Naive thymus-derived CD8-positive, alpha-beta T cell (primary cell): ENCODE data around the gene CCDC85C. TPM values are rescaled to one million over a fixed set of nuclear protein-coding genes. Genes with fewer than 3 reads are reported as not detected.

Experiments
- ATAC-seq, 2 donors: fragments of 150-1000 bp; cut with Tn5 transposase in 1 of 2; sonication (Bioruptor Pico), chemical (Tn5 transposase) in 1 of 2; 1 replicate in 1 of 2; 2 replicates in 1 of 2; pipeline ENCODE4 v1.10.0; 2021; ENCODE audit warnings: mild to moderate bottlenecking in 2 of 2, moderate library complexity in 2 of 2
- POLR2A ChIA-PET: fragments of 350-600 bp; sonication (Branson Sonifier 250); formaldehyde crosslinking; loops from one replicate; lab custom pipeline; 2021; ENCODE audit warnings: antibody characterized with exemption; lab: Charles Lee
- DNase-seq, 10 donors: peaks; one replicate each; pipeline versions ENCODE4 v3.0.0 to v3.0.0-alpha.2; 2020 to 2022
- H3K27ac Mint-ChIP-seq, 10 donors: one replicate each; pipeline ENCODE4 v1.8.0; 2020 to 2022; ENCODE audit warnings: mild to moderate bottlenecking in 10 of 10, mixed read lengths in 10 of 10, moderate library complexity in 4 of 10, inconsistent platforms in 1 of 10
- H3K27me3 Mint-ChIP-seq, 5 donors: one replicate each; pipeline ENCODE4 v1.8.0; 2021 to 2022; ENCODE audit warnings: mixed read lengths in 5 of 5
- H3K36me3 Mint-ChIP-seq, 3 donors: one replicate each; pipeline ENCODE4 v1.8.0; 2020 to 2022; ENCODE audit warnings: mixed read lengths in 3 of 3, mild to moderate bottlenecking in 2 of 3, inconsistent platforms in 1 of 3
- H3K4me1 Mint-ChIP-seq, 4 donors: one replicate each; pipeline ENCODE4 v1.8.0; 2021 to 2022; ENCODE audit warnings: mixed read lengths in 4 of 4
- H3K4me3 Mint-ChIP-seq, 10 donors: one replicate each; pipeline ENCODE4 v1.8.0; 2020 to 2022; ENCODE audit warnings: mild to moderate bottlenecking in 10 of 10, mixed read lengths in 10 of 10, moderate library complexity in 6 of 10, inconsistent platforms in 1 of 10
- H3K9me3 Mint-ChIP-seq, 9 donors: one replicate each; pipeline ENCODE4 v1.8.0; 2020 to 2022; ENCODE audit warnings: mixed read lengths in 9 of 9, mild to moderate bottlenecking in 3 of 9, inconsistent platforms in 1 of 9, moderate library complexity in 1 of 9
- polyA plus RNA-seq, 3 donors: library from polyadenylated mRNA; unstranded; fragments of 300-500 nt; fragmentation: Illumina TruSeq; gene quantifications; one replicate each; pipeline ENCODE4 v1.2.3, GENCODE V29; 2021
- total RNA-seq, 8 experiments: library from RNA in 2 of 8; stranded (reverse) in 2 of 8; gene quantifications; one replicate each; pipeline ENCODE4 v1.2.3 and lab custom pipeline; 2021 to 2026

CCDC85C gene
- total and polyA plus RNA-seq, 5 experiments from 2014 or later, result 0.67 to 10.1 (median 1.4) TPM

DNA sequence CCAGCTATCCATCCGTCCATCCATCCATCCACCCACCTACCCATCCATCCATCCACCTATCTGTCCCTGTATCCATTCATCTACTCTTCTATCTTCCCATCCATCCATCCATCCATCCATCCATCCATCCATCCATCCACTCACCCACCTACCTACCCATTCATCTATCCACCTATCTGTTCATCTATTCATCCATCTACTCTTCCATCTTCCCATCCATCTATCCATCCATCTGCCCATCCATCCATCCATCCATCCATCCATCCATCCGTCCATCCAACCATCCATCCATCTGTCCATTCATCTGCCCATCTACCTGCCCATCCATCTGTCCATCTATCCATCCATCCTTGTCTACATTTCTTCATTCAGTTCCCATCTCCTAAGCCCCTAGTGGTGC lies 23.1 kb upstream of the CCDC85C start:
- Mint-ChIP-seq H3K36me3 (no peaks in the 10 kb centered on the region), H3K4me3 (no peak overlapping the region), H3K27ac (peak overlapping the region in 1 of 10 donors; percentile 16), H3K9me3 (no peaks in the 10 kb centered on the region), H3K4me1 (peaks cover 0 to 5% (median 2%) of the 10 kb centered on the region in 4 donors), H3K27me3 (peaks cover 24 to 52% (median 30%) of the 10 kb centered on the region in 5 donors)
- DNase-seq (no peak), ATAC-seq (no peak)
- POLR2A ChIA-PET, result no interaction called here

DNA sequence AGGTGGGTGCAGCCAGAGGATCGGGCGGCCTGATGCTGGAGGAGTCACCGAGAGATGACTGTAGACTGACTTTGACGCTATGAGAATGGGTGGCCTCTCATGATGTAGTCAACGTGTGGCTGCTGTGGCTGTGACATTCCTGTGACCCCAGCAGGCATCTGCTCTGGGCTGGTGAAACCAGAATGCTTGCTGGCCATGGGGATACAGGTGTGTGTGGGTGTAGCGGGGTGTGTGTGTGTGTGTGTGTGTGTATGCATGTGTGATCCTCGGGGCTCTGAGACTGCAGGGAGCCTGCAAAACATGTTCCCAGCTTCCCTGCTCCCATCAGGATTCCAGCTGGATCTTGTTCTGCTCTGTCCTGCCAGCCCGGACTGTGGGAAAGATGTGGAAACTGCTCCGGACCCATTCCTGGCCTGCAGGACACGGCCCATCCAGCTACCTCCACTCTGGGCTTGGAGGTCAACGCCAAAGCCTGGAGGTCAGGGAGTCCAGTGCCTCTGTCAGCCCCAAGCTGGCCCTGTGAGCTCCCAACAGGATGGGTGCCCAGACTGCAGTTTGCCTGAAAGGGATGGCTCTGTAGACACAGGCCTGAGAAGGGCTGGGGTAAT lies 22.1 kb upstream of the CCDC85C start:
- H3K27me3 Mint-ChIP-seq, result peaks cover 25 to 56% (median 32%) of the 10 kb centered on the region in 5 donors
- H3K36me3 Mint-ChIP-seq, result no peaks in the 10 kb centered on the region
- DNase-seq (no peak), ATAC-seq (no peak)
- POLR2A ChIA-PET, result no interaction called here
- no peak overlapping the region for H3K4me3 Mint-ChIP-seq
- no peak overlapping the region for H3K27ac Mint-ChIP-seq
- no peaks in the 10 kb centered on the region for H3K9me3 Mint-ChIP-seq
- H3K4me1 Mint-ChIP-seq, result peaks cover 0 to 5% (median 2%) of the 10 kb centered on the region in 4 donors

DNA sequence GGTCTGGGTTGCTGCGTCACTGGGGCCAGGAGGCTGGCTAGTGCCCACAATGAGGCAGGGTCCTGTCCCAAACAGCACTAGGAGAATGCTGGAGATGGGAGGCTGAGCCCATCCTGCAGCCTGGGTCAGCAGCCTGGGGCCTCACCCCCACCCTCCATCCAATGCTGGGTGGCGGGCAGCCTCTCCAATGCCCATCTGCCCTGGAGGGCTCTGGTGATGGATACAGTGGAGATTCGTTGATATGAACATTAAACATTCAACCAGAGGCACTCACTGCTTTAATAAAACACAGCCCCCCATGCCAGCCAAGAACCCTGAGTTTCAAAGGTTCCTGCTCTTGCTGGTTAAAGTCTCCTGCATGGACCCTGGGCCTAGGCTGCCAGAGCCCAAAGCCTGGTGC lies 21.5 kb upstream of the CCDC85C start:
- Mint-ChIP-seq H3K36me3 (no peaks in the 10 kb centered on the region), H3K27ac (no peak overlapping the region), H3K4me3 (no peak overlapping the region), H3K27me3 (peaks cover 23 to 62% (median 32%) of the 10 kb centered on the region in 5 donors), H3K9me3 (no peaks in the 10 kb centered on the region), H3K4me1 (peaks cover 2 to 5% (median 2%) of the 10 kb centered on the region in 4 donors)
- POLR2A ChIA-PET, result no interaction called here
- ATAC-seq (no peak), DNase-seq (no peak)

DNA sequence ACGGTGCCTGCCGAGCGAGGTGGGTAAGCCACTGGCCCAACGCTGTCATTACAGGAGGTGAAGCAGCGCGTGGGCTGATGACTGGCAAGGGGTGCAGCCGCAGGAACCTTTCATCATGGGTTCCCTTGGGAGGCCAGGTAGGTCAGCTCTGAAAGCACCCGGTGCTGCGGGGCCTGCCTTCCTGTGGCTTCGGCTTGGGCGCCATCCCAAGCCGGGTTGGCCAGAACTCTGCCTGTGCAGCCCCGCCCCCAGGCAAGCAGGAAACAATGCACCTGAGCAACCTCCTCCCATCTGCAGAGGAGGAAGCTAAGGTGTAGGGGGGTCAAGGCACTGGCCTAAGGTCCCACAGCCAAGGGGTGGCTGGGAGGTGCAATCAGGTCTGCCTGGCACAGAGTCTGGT lies 21.0 kb upstream of the CCDC85C start:
- no peaks in the 10 kb centered on the region for H3K36me3 Mint-ChIP-seq
- no peak overlapping the region for H3K27ac Mint-ChIP-seq
- ATAC-seq, result no peak
- H3K4me1 Mint-ChIP-seq, result peaks cover 2 to 5% (median 2%) of the 10 kb centered on the region in 4 donors
- H3K27me3 Mint-ChIP-seq, result peaks cover 23 to 65% (median 32%) of the 10 kb centered on the region in 5 donors
- DNase-seq, result no peak
- H3K4me3 Mint-ChIP-seq, result no peak overlapping the region
- POLR2A ChIA-PET, result no interaction called here
- H3K9me3 Mint-ChIP-seq, result no peaks in the 10 kb centered on the region

DNA sequence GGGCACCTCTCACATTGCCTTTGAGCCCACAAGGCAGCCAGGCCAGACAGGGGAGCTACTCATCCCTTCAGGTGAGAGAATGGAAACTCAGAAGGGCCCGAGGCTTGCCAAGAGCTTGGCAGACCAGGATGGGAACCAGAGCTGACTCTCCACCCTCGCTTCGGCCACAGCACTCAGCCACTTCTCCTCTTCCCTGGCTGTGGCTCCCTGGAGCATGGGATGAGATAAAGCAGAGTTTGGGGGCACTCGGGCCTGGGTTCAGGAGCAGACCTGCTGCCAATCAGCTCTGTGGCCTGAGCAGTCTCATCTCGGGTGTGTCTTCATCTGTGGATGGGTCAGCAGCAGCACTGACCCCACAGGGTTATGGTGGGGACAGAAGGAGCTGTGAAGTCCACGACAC lies 20.0 kb upstream of the CCDC85C start:
- no peaks in the 10 kb centered on the region for H3K36me3 Mint-ChIP-seq
- DNase-seq (no peak), ATAC-seq (no peak)
- no peak overlapping the region for H3K4me3 Mint-ChIP-seq
- POLR2A ChIA-PET, result no interaction called here
- H3K4me1 Mint-ChIP-seq, result peaks cover 1 to 4% (median 2%) of the 10 kb centered on the region in 4 donors
- H3K9me3 Mint-ChIP-seq, result no peaks in the 10 kb centered on the region
- H3K27me3 Mint-ChIP-seq, result peaks cover 22 to 71% (median 31%) of the 10 kb centered on the region in 5 donors
- H3K27ac Mint-ChIP-seq, result no peak overlapping the region

DNA sequence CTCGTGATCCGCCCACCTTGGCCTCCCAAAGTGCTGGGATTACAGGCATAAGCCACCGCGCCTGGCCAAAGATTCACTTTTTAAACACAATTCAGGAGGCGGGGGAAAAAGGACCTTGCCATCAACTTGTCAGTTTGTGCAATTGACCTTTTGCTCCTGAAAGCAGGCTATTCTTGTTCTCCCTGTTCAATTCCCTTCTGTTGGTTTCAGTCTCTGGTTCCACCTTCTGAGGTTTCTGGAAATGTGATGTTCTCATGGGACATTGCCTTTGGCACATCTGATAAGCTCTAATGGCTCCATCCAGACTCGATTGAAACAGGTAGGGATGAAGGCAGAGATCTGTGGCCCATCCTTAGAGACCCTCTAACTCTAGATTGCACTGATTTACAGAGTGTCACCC lies 17.9 kb upstream of the CCDC85C start:
- ATAC-seq (no peak), DNase-seq (no peak)
- peaks cover 22 to 71% (median 28%) of the 10 kb centered on the region in 5 donors for H3K27me3 Mint-ChIP-seq
- H3K4me3 Mint-ChIP-seq, result no peak overlapping the region
- H3K27ac Mint-ChIP-seq, result no peak overlapping the region
- no peaks in the 10 kb centered on the region for H3K9me3 Mint-ChIP-seq
- H3K36me3 Mint-ChIP-seq, result no peaks in the 10 kb centered on the region
- POLR2A ChIA-PET, result no interaction called here
- H3K4me1 Mint-ChIP-seq, result peaks cover 0 to 2% (median 0%) of the 10 kb centered on the region in 4 donors

DNA sequence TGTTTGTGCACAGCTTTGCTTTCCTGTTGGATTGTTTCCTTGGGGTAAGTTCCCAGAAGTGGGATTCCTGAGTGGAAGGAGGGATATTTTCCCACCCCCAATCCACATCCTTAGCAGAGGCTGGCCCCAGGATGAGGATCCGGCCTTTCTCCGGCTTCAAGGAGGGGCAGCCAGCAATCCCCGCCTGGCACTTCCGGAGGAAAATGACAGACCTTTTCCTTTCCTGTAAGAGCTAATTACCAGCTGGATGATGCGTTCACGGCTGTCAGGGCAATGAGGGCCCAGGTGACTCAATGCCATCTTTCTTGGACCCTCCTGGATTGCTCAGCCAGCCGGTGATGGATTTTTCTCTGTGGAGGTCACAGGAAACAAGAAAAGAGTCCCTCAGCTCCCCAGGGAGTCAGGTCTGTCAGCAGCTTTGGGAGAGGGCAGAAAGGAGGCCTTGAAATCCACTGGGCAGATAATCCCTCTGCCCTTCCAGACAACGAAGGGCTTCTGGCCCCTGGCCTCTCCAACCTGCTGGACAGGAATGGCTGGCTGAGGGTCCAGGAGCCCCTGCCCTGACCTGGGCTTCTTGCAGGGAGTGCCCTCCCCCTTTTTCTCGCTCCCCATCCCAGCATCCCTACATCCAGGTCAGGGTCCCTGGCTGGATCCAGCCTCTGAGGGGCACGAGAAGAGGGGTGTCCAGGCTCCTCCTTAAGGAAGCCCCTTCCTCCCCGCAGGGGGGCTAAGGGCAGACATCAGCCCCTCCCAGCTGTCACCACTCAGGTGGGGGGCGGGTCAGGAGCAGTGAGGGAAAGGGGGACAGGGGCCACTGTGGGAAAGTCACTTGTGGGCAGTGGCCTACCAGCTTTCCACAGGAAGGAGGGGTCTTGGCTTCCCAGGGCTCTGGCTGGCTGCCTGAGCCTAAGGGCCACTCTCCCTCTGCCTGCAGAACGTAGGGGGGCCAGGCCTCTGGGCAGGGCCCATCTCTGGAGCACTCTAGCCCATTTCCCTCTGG lies 16.1 kb upstream of the CCDC85C start:
- Mint-ChIP-seq H3K27me3 (peaks cover 19 to 66% (median 27%) of the 10 kb centered on the region in 5 donors), H3K4me1 (peaks cover 0 to 2% (median under 1%) of the 10 kb centered on the region in 4 donors), H3K4me3 (no peak overlapping the region), H3K9me3 (no peaks in the 10 kb centered on the region), H3K36me3 (no peaks in the 10 kb centered on the region), H3K27ac (no peak overlapping the region)
- DNase-seq (no peak), ATAC-seq (no peak)
- POLR2A ChIA-PET, result no interaction called here

DNA sequence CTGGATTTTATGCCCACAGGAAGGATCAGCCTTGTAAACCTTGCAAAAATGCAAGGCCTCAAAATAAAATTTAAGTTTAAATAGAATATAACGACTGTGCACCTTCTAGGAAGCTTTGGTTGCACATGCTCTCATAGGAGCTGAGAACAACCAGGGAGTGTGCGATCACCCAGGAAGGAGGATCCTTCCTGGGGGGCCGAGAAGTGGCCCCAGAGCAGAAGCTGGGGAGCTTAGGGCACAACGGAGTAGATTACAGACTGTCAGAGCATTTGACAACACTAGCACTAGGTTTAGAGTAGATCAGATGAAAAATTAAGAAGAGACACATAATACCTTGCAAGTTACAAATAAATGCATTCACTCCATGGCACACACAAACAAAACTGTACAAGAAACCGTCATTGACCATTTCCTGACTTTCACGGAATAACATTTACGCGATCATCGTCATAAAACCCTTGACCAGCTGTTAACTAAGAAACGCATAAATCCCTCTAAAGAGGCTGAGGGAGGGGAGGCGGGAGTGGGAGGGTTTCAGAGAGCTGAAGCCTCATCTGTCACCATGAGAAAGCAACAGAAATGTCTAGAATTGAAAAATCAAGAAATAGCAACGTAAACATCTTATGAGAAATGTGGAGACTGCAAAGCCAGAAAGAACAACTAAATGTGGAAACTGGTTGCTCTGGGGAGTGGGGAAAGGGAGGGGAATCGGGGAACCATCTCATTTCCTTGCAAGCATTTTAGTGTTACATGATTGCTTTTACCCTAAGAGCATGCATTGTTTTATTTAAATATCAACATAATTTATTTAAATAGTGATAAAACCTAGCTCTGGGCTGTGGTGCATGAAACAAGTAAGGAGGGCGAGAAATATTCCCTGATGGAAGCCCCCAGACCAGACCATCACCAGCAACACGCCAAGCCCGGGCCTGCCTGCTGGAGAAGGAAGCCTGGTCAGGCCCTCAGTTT lies 13.1 kb upstream of the CCDC85C start:
- no peak overlapping the region for H3K27ac Mint-ChIP-seq
- peaks cover 5 to 42% (median 15%) of the 10 kb centered on the region in 5 donors for H3K27me3 Mint-ChIP-seq
- ATAC-seq, result no peak
- POLR2A ChIA-PET, result no interaction called here
- H3K4me3 Mint-ChIP-seq, result no peak overlapping the region
- peaks cover 0 to 2% (median under 1%) of the 10 kb centered on the region in 4 donors for H3K4me1 Mint-ChIP-seq
- DNase-seq, result no peak
- no peaks in the 10 kb centered on the region for H3K36me3 Mint-ChIP-seq
- H3K9me3 Mint-ChIP-seq, result no peaks in the 10 kb centered on the region

DNA sequence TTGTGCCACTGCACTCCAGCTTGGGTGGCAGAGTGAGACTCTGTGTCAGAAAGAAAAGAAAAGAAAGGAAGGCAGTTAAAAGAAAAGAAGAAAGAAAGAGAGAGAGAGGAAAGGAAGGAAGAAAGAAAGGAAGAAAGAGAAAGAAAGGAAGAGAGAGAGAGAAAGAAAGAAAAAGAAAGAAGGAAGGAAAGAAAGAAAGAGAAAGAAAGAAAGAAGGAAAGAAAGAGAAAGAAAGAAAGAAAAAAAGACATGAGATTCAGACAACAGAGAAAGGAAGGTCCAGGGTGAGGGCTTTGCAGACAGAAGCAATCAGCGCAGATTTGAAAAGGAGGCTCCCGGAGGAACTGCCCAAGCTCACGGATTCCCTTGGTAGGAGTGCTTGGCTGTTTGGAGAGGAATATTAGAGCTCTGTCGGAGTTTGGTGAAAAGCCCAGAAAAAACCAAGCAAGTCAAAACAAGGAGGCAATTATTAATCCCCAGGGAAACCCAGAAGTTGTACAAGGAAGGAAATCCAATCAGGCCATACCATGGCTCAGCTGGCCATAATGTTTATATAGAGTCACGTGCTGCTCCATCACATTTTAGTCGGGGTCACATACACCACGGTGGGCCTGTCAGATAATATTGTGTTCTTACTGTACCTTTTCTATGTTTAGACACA lies 11.6 kb upstream of the CCDC85C start:
- Mint-ChIP-seq H3K27ac (peak overlapping the region in 2 of 10 donors; percentile 11 to 58), H3K4me1 (peaks cover 0 to 2% (median 0%) of the 10 kb centered on the region in 4 donors), H3K4me3 (no peak overlapping the region), H3K9me3 (no peaks in the 10 kb centered on the region), H3K36me3 (no peaks in the 10 kb centered on the region), H3K27me3 (peaks cover 1 to 31% (median 14%) of the 10 kb centered on the region in 5 donors)
- ATAC-seq (no peak), DNase-seq (no peak)
- POLR2A ChIA-PET, result interaction anchor here (0.6 kb wide), 1 partner anchor 9 kb away, joined by 3 read pairs; no protein-coding TSS in a partner anchor

DNA sequence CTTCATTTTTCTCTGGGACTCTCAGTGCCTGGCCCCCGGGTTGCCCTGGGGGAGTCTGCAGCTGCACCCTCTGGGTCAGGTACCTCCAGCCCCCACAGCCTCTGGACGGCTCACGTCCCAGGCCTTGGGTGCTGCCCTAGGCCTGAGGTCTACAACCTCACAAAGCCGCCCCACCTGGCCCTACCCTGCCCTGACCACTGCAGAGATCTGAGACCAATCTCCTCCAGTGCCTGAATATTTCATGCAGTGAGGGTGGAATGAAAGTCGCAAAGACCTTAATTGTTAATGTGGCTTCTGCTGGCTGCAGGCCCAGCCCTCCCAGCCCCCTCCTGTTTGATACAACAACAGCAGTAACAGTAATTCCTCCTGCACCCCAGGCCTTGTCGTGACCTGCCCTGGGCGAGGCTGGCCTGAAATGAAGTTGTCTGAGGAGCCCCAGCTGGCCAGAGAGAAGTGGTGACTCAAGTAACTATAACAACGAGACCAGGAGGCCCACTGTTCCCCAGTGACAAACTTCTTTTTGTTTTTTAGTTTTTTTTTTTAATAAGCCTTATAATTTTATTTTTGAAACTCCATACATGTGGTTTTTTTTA lies 8.8 kb upstream of the CCDC85C start:
- ATAC-seq, result no peak
- Mint-ChIP-seq H3K27me3 (peaks cover 1 to 14% (median 11%) of the 10 kb centered on the region in 5 donors), H3K36me3 (no peaks in the 10 kb centered on the region), H3K9me3 (no peaks in the 10 kb centered on the region), H3K27ac (no peak overlapping the region), H3K4me1 (peaks cover 0 to 10% (median 3%) of the 10 kb centered on the region in 4 donors), H3K4me3 (no peak overlapping the region)
- POLR2A ChIA-PET, result no interaction called here
- DNase-seq, result no peak

DNA sequence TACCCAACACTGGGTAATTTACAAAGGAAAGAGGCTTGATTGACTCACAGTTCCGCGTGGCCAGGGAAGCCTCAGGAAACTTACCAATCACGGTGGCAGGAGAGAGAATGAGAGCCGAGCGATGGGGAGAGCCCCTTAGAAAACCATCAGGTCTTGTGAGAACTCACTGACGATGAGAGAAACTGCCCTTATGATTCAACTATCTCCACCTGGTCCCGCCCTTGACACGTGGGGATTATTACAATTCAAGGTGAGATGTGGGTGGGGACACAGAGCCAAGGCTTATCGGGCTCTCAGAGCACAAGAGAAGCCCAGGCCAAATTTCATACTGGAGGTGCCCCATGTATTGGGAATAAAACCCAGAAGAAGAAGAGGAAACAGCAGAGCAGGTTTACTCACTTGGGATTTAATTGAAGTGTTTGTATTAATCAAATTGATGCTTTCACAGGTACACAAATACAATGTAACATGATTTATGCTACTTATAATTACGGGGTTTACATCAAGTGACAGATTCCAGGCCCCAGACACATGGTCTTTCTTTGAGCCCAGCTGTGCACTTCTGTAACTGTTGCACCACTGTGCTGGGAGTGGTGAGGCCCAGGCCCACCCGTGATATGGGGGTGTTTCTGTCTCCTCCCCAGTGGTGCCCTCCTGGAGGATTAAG lies 8.2 kb upstream of the CCDC85C start:
- ATAC-seq, result no peak
- Mint-ChIP-seq H3K9me3 (no peaks in the 10 kb centered on the region), H3K4me3 (no peak overlapping the region), H3K36me3 (no peaks in the 10 kb centered on the region), H3K27me3 (peaks cover 1 to 13% (median 10%) of the 10 kb centered on the region in 5 donors), H3K4me1 (peaks cover 0 to 10% (median 3%) of the 10 kb centered on the region in 4 donors), H3K27ac (peak overlapping the region in 1 of 10 donors; percentile 60)
- no peak for DNase-seq
- POLR2A ChIA-PET, result no interaction called here
